GM21360 (cell line): ENCODE results near the gene IL20RA.

Source experiments
- ATAC-seq: cut with Tn5 transposase; IDR thresholded peaks from one replicate; pipeline ENCODE4 v1.9.1; 2021; ENCODE audit warnings: mild to moderate bottlenecking, moderate library complexity; ENCODE audit not compliant: unreplicated experiment

The IL20RA gene

GRCh38 chr6:137046871-137047412 lies 2.2 kb upstream of the IL20RA start:
- no peak for ATAC-seq

GRCh38 chr6:137045222-137045789 lies 541 bp upstream of the IL20RA start:
- ATAC-seq, result no peak

GRCh38 chr6:137043710-137044365 lies 927 bp downstream of the IL20RA start:
- ATAC-seq, result no peak

GRCh38 chr6:137040393-137040792 lies 4.4 kb downstream of the IL20RA start:
- no peak for ATAC-seq

- ATAC-seq, result no peak
Observed at GRCh38 chr6:137039010-137039409, 5.8 kb downstream of the IL20RA start.

GRCh38 chr6:137036566-137037300 lies 8.0 kb downstream of the IL20RA start:
- no peak for ATAC-seq

- peak; percentile 90 for ATAC-seq
Observed at GRCh38 chr6:137033828-137034227, 10.9 kb downstream of the IL20RA start.

- ATAC-seq, result no peak
Observed at GRCh38 chr6:137031122-137031521, 13.6 kb downstream of the IL20RA start.

GRCh38 chr6:137028912-137029311 lies 15.9 kb downstream of the IL20RA start:
- ATAC-seq, result no peak

- ATAC-seq, result no peak
Observed at GRCh38 chr6:137025786-137026730, 18.7 kb downstream of the IL20RA start.

- ATAC-seq, result no peak
Observed at GRCh38 chr6:137024237-137024990, 20.4 kb downstream of the IL20RA start.

- ATAC-seq, result no peak
Observed at GRCh38 chr6:137020776-137021175, 24.0 kb downstream of the IL20RA start.

GRCh38 chr6:137019476-137020272 lies 25.1 kb downstream of the IL20RA start:
- ATAC-seq, result no peak

- ATAC-seq, result no peak
Observed at GRCh38 chr6:137017081-137017480, 27.7 kb downstream of the IL20RA start.

GRCh38 chr6:137016356-137016755 lies 28.4 kb downstream of the IL20RA start:
- no peak for ATAC-seq

GRCh38 chr6:137015943-137016342 lies 28.8 kb downstream of the IL20RA start:
- no peak for ATAC-seq

GRCh38 chr6:137013738-137014602 lies 30.8 kb downstream of the IL20RA start:
- ATAC-seq, result no peak

- ATAC-seq, result no peak
Observed at GRCh38 chr6:137013031-137013430, 31.7 kb downstream of the IL20RA start.
